Keratinocyte (primary cell): Measurements from ENCODE around the gene SLC34A3. TPM values are rescaled to one million over a fixed set of nuclear protein-coding genes. Genes with fewer than 3 reads are reported as not detected.

Experiments used
- DNase-seq: peaks from one replicate; pipeline ENCODE4 v3.0.0-alpha.2; 2011; ENCODE audit warnings: low read depth, missing footprints, low spot score
- FAIRE-seq: peaks from 2 replicates; lab custom pipeline; 2011; peaks lifted over from hg19 to GRCh38; lab: Jason Lieb, UNC
- H2AFZ ChIP-seq: 2 replicates; pipeline ENCODE4 v1.6.0; 2012; ENCODE audit warnings: low read length, control low read depth, inconsistent platforms; ENCODE audit not compliant: control insufficient read depth
- H3K27ac ChIP-seq: 2 replicates; pipeline ENCODE4 v1.5.1; 2011; ENCODE audit warnings: low read length; ENCODE audit not compliant: control insufficient read depth, insufficient read depth
- H3K27me3 ChIP-seq: 3 replicates; pipeline ENCODE4 v1.6.0; 2011; ENCODE audit warnings: low read length; ENCODE audit not compliant: control insufficient read depth, insufficient read depth; ENCODE audit errors: extremely low read depth
- H3K36me3 ChIP-seq, 2 experiments: 2 replicates in 1 of 2; 3 replicates in 1 of 2; pipeline ENCODE4 v1.5.1; 2011; ENCODE audit warnings: low read length in 2 of 2, mild to moderate bottlenecking in 1 of 2; ENCODE audit not compliant: control insufficient read depth in 2 of 2, insufficient read depth in 2 of 2; ENCODE audit errors: extremely low read depth in 1 of 2
- H3K4me1 ChIP-seq: 3 replicates; pipeline ENCODE4 v1.5.1; 2011; ENCODE audit warnings: low read length; ENCODE audit not compliant: control insufficient read depth, insufficient read depth; ENCODE audit errors: extremely low read depth
- H3K4me2 ChIP-seq: 3 replicates; pipeline ENCODE4 v1.6.0; 2011; ENCODE audit warnings: low read depth, low read length; ENCODE audit not compliant: control insufficient read depth, insufficient read depth; ENCODE audit errors: extremely low read depth
- H3K4me3 ChIP-seq, 3 experiments: fragments of 200-600 bp in 1 of 3; sonication (generic) in 1 of 3; 2 replicates in 2 of 3; 3 replicates in 1 of 3; pipeline ENCODE4 v1.5.1; 2011 to 2016; ENCODE audit warnings: low read length in 3 of 3, mild to moderate bottlenecking in 3 of 3, control low read depth in 2 of 3, inconsistent platforms in 1 of 3, low read depth in 1 of 3, mixed read lengths in 1 of 3, mixed run types in 1 of 3, moderate library complexity in 1 of 3; ENCODE audit not compliant: control insufficient read depth in 2 of 3, insufficient read depth in 2 of 3; ENCODE audit errors: extremely low read depth in 1 of 3
- H3K79me2 ChIP-seq: 2 replicates; pipeline ENCODE4 v1.6.0; 2012; ENCODE audit warnings: low read length; ENCODE audit not compliant: control insufficient read depth, insufficient read depth
- H3K9ac ChIP-seq: 3 replicates; pipeline ENCODE4 v1.6.0; 2011; ENCODE audit warnings: low read length; ENCODE audit not compliant: control insufficient read depth, insufficient read depth; ENCODE audit errors: extremely low read depth
- H3K9me1 ChIP-seq: 3 replicates; pipeline ENCODE4 v1.6.0; 2011; ENCODE audit warnings: low read length; ENCODE audit not compliant: control insufficient read depth, insufficient read depth; ENCODE audit errors: extremely low read depth
- H3K9me3 ChIP-seq: 2 replicates; pipeline ENCODE4 v1.5.1; 2012; ENCODE audit warnings: low read depth, low read length; ENCODE audit not compliant: control insufficient read depth
- H4K20me1 ChIP-seq: 3 replicates; pipeline ENCODE4 v1.6.0; 2011; ENCODE audit warnings: low read length; ENCODE audit not compliant: control insufficient read depth, insufficient read depth; ENCODE audit errors: extremely low read depth
- EZH2 ChIP-seq: IDR thresholded peaks from one replicate; pipeline ENCODE4 v1.6.1; 2012; ENCODE audit warnings: inconsistent platforms, mild to moderate bottlenecking, low read length, moderate library complexity
- dilution Hi-C: fragments of 300-500 bp; cut with MboI; formaldehyde crosslinking; loops from one replicate; pipeline ENCODE4 v1.7.0; 2020; ENCODE audit warnings: low sequenced_read_pairs; ENCODE audit not compliant: extremely low pct_ligation_motif_present
- polyA plus RNA-seq, 5 experiments: library from polyadenylated mRNA; depleted of rRNA in 3 of 5; stranded (reverse) in 3 of 5; stranded (forward) in 1 of 5; unstranded in 1 of 5; fragments of >200 nt; gene quantifications; 1 replicate in 1 of 5; 2 replicates in 3 of 5; 3 replicates in 1 of 5; pipeline versions ENCODE4 v1.2.1 to v1.2.3, GENCODE V29; 2011 to 2012; ENCODE audit warnings: missing spikeins in 2 of 5, low read depth in 1 of 5, low replicate concordance in 1 of 5
- TF ChIP-seq, protein P1 (sequence below), 3 experiments: IDR thresholded peaks in 1 of 3; conservative IDR thresholded peaks in 1 of 3; optimal IDR thresholded peaks in 1 of 3; 2 replicates in 2 of 3; 3 replicates in 1 of 3; pipeline versions ENCODE3 to v1.5.1; 2011; ENCODE audit warnings: low read length in 3 of 3, mild to moderate bottlenecking in 3 of 3, moderate library complexity in 2 of 3, control low read depth in 1 of 3, inconsistent platforms in 1 of 3; ENCODE audit not compliant: insufficient read depth in 2 of 3; ENCODE audit errors: extremely low read depth in 1 of 3

Gene SLC34A3
- polyA plus RNA-seq, 1 donor (not counting 4 experiments of a cell fraction or from before 2014, with no cell fraction given): not detected

- H4K20me1 ChIP-seq: no peaks in the 10 kb centered on the region
- FAIRE-seq (no peak), DNase-seq (no peak)
- H3K4me2 ChIP-seq: no peak overlapping the region
- no peaks in the 10 kb centered on the region for H3K9me3 ChIP-seq
- H3K4me1 ChIP-seq: peaks cover 12% of the 10 kb centered on the region
- peaks cover 15% of the 10 kb centered on the region for H3K27me3 ChIP-seq
- no peak overlapping the region for H3K27ac ChIP-seq
- H3K36me3 ChIP-seq: no peaks in the 10 kb centered on the region
- no peak for TF ChIP-seq EZH2
- TF ChIP-seq, protein P1, sequence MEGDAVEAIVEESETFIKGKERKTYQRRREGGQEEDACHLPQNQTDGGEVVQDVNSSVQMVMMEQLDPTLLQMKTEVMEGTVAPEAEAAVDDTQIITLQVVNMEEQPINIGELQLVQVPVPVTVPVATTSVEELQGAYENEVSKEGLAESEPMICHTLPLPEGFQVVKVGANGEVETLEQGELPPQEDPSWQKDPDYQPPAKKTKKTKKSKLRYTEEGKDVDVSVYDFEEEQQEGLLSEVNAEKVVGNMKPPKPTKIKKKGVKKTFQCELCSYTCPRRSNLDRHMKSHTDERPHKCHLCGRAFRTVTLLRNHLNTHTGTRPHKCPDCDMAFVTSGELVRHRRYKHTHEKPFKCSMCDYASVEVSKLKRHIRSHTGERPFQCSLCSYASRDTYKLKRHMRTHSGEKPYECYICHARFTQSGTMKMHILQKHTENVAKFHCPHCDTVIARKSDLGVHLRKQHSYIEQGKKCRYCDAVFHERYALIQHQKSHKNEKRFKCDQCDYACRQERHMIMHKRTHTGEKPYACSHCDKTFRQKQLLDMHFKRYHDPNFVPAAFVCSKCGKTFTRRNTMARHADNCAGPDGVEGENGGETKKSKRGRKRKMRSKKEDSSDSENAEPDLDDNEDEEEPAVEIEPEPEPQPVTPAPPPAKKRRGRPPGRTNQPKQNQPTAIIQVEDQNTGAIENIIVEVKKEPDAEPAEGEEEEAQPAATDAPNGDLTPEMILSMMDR (optimal IDR thresholded peaks at IDR 0.05 in 1 of 3, IDR thresholded peaks at IDR 0.05 in 1 of 3, conservative IDR thresholded peaks at IDR 0.05 in 1 of 3; ENCODE audit: extremely low read depth in 1 of 3, insufficient read depth in 2 of 3, low read length in 3 of 3): no peak
- H2AFZ ChIP-seq: no peak overlapping the region
- H3K9ac ChIP-seq: no peak overlapping the region
- dilution Hi-C loops: no loop called here
- no peaks in the 10 kb centered on the region for H3K9me1 ChIP-seq
- H3K79me2 ChIP-seq: no peaks in the 10 kb centered on the region
- no peak overlapping the region for H3K4me3 ChIP-seq
Observed at GRCh38 chr9:137231372-137232039, 805 bp downstream of the SLC34A3 start.

GRCh38 chr9:137232101-137232500 is 1.4 kb downstream of the SLC34A3 start:
- Histone ChIP-seq H3K36me3 (no peaks in the 10 kb centered on the region), H2AFZ (no peak overlapping the region), H3K4me1 (peaks cover 6% of the 10 kb centered on the region), H3K27ac (no peak overlapping the region), H3K9me3 (no peaks in the 10 kb centered on the region), H3K79me2 (no peaks in the 10 kb centered on the region), H3K27me3 (peaks cover 15% of the 10 kb centered on the region), H3K9me1 (no peaks in the 10 kb centered on the region), H3K9ac (no peak overlapping the region), H3K4me2 (no peak overlapping the region), H3K4me3 (no peak overlapping the region), H4K20me1 (no peaks in the 10 kb centered on the region)
- no peak for DNase-seq
- FAIRE-seq: no peak
- TF ChIP-seq EZH2: no peak
- TF ChIP-seq, protein P1 (optimal IDR thresholded peaks at IDR 0.05 in 1 of 3, IDR thresholded peaks at IDR 0.05 in 1 of 3, conservative IDR thresholded peaks at IDR 0.05 in 1 of 3; ENCODE audit: extremely low read depth in 1 of 3, insufficient read depth in 2 of 3, low read length in 3 of 3): no peak
- dilution Hi-C loops: no loop called here
